Small intestine (tissue), 7 donors: ENCODE data around the gene ASB6. TPM values are rescaled to one million over a fixed set of nuclear protein-coding genes. Genes with fewer than 3 reads are reported as not detected.
"Not testable (repeated sequence)": the region's sequence is repeated elsewhere in the genome, so short reads cannot be mapped to it uniquely, and the experiment has no call there.

Experiments used
- DNase-seq, 2 donors: peaks; one replicate each; pipeline versions ENCODE4 v3.0.0 to v3.0.0-alpha.2; 2013
- FAIRE-seq: peaks from 2 replicates; lab custom pipeline; 2012; peaks lifted over from hg19 to GRCh38; lab: Jason Lieb, UNC
- H3K27ac ChIP-seq, 3 donors: one replicate each; pipeline ENCODE4 v1.5.1; 2013; ENCODE audit warnings: low read length in 2 of 3, mild to moderate bottlenecking in 2 of 3, control low read depth in 1 of 3, inconsistent platforms in 1 of 3, low read depth in 1 of 3, moderate library complexity in 1 of 3
- H3K27me3 ChIP-seq, 3 donors: one replicate each; pipeline ENCODE4 v1.6.1; 2013; ENCODE audit warnings: low read length in 3 of 3, inconsistent platforms in 1 of 3; ENCODE audit not compliant: control insufficient read depth in 3 of 3, insufficient read depth in 3 of 3
- H3K36me3 ChIP-seq, 3 donors: one replicate each; pipeline ENCODE4 v1.6.1; 2013; ENCODE audit warnings: low read length in 3 of 3, inconsistent platforms in 1 of 3, low read depth in 1 of 3, mild to moderate bottlenecking in 1 of 3, moderate library complexity in 1 of 3; ENCODE audit not compliant: control insufficient read depth in 3 of 3, insufficient read depth in 2 of 3
- H3K4me1 ChIP-seq, 3 donors: one replicate each; pipeline ENCODE4 v1.6.1; 2013; ENCODE audit warnings: low read length in 2 of 3, inconsistent platforms in 1 of 3, low read depth in 1 of 3, mild to moderate bottlenecking in 1 of 3, moderate library complexity in 1 of 3; ENCODE audit not compliant: control insufficient read depth in 3 of 3, insufficient read depth in 2 of 3
- H3K4me3 ChIP-seq, 3 donors: one replicate each; pipeline ENCODE4 v1.5.1; 2013; ENCODE audit warnings: low read length in 3 of 3, control low read depth in 1 of 3, inconsistent platforms in 1 of 3, low read depth in 1 of 3, mild to moderate bottlenecking in 1 of 3, moderate library complexity in 1 of 3
- H3K9me3 ChIP-seq, 2 donors: one replicate each; pipeline ENCODE4 v1.6.1; 2013; ENCODE audit warnings: low read depth in 1 of 2, low read length in 1 of 2; ENCODE audit not compliant: control insufficient read depth in 2 of 2, insufficient read depth in 1 of 2
- WGBS, 3 donors: extraction: QIAGEN DNeasy Blood & Tissue Kit; methylation state at CpG; one replicate each; pipeline ENCODE4 v1.1.7; 2013; 5-methylcytosine and 5-hydroxymethylcytosine counted together
- polyA plus RNA-seq, 4 donors: library from polyadenylated mRNA; stranded (reverse) in 3 of 4; unstranded in 1 of 4; fragments of 200-250 nt in 3 of 4; fragments of 120-200 nt in 1 of 4; gene quantifications; one replicate each; pipeline versions ENCODE4 v1.2.1 to v1.2.3, GENCODE V29; 2013
- donor health status: healthy with polysubstance abuse.
- donor health status: control.
- donor health status: control.
- donor health status: Bipolar disorder and iron deficiency.
- donor health status: healthy.

ASB6 gene
- polyA plus RNA-seq, 4 donors, result 11.9 to 14.9 (median 13.8) TPM

DNA sequence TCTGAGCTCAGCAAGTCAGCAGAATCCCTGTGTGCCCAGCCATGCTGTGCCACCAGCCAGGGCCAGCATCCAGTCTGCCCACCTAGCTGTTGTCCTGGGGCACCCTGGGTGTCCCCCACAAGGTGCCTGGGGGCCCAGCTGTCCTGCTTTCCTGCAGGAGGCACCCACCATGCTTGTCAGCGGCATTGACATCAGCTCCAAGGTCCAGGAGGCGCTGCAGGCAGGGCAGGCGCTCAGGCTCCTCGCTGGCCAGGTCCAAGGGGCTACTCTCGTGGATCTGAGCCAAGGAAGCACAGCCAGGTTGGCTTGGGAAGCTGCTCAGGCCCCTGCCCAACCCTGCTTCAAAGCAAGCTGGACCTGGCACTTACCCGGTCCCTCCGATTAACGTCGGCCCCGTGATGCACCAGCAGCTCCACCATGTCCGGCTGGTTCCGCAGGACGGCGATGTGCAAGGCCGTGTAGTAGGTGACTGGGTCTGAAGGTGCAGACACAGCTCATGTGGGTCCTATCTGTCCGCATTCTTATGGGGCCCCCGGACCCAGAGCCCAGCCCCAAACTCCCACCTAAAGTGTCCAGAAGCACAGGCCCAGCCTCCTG, 2.8 kb downstream of the ASB6 start:
- Histone ChIP-seq H3K4me1 (peaks cover 2 to 18% (median 4%) of the 10 kb centered on the region in 3 donors), H3K27me3 (no peaks in the 10 kb centered on the region), H3K4me3 (no peak overlapping the region), H3K36me3 (peaks cover 14 to 57% (median 16%) of the 10 kb centered on the region in 3 donors), H3K27ac (no peak overlapping the region), H3K9me3 (no peaks in the 10 kb centered on the region)
- WGBS, 3 donors, result 92 to 94% (median 92%) methylated on average over 17 of the region's 17 CpGs
- FAIRE-seq (no peak), DNase-seq (no peak)

DNA sequence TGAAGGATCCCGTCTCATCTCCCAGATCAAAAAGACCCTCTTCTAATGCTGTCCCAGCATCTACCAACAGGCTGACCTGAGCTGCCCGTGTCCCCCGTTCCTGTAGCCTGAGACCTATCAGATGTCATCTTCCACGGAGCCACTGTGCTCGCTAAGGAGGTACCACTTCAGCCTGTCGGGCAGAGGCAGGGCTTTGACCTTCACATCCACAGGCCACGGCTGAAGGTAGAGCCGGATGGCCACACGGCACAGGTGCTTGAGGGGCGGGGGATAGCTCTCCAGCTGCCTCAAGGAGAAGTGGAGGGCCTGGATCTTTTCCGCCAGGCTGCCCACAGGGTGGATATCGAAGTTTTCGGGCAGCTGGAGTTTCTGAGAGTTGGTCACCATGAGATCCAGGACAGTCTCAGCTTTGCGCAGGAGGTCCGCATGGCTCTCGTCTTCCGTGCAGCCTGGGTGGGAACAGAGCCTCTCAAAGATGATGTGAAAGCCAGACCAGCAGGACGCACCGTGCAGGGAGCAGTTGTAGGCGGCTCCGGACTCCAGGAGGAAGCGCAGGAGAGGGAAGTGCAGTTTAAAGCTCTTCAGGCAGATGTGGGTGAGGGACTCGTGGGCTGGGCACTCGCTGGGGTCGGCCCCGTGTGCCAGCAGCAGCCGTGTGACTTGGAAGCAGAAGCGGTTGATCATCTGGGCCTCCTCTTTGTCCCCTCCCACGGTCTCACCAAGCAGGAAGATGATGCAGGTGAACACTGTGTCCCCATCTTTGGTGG, 4.1 kb downstream of the ASB6 start:
- Histone ChIP-seq H3K36me3 (peaks cover 20 to 70% (median 23%) of the 10 kb centered on the region in 3 donors), H3K27me3 (no peaks in the 10 kb centered on the region), H3K9me3 (no peaks in the 10 kb centered on the region), H3K27ac (no peak overlapping the region), H3K4me3 (no peak overlapping the region), H3K4me1 (peaks cover 2 to 18% (median 4%) of the 10 kb centered on the region in 3 donors)
- WGBS, 3 donors, result 80 to 83% (median 81%) methylated on average over 29 of the region's 29 CpGs
- FAIRE-seq (no peak), DNase-seq (no peak)

DNA sequence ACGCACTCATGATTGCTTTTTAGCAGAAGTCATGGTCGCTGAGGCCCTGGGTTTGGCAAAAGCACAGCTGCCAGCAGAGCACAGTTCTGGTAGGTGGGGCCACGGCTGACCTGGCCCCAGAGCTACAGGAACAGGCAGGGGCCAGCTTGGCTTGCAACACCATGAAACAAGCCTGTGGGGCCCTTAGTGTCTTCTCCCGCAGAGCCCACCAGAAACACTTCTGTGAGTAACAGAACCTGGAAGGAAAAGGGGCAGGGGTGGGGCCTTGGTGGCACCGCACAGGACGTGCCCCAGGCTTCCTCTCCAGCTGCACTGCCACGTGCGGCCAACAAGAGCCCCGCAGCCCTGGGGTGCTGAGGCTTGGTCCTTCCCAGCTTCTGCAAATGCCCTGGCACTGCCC, 4.8 kb downstream of the ASB6 start:
- DNase-seq (no peak), FAIRE-seq (no peak)
- no peaks in the 10 kb centered on the region for H3K9me3 ChIP-seq
- H3K36me3 ChIP-seq, result peaks cover 23 to 77% (median 24%) of the 10 kb centered on the region in 3 donors
- H3K27me3 ChIP-seq, result no peaks in the 10 kb centered on the region
- peaks cover 2 to 13% (median 4%) of the 10 kb centered on the region in 3 donors for H3K4me1 ChIP-seq
- no peak overlapping the region for H3K27ac ChIP-seq
- WGBS, 3 donors, result 59 to 72% (median 67%) methylated on average over 9 of the region's 9 CpGs
- H3K4me3 ChIP-seq, result no peak overlapping the region

DNA sequence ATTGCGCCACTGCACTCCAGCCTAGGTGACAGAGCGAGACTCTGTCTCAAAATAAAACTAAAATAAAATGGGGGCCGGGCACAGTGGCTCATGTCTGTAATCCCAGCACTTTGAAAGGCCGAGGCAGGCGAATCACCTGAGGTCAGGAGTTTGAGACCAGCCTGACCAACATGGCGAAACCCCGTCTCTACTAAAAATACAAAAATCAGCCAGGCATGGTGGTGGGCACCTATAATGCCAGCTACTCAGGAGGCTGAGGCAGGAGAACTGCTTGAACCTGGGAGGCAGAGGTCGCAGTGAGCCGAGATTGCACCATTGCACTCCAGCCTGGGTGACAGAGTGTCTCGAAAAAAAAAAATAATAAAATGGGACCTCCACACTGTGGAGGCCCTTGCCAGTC, 5.6 kb downstream of the ASB6 start:
- H3K27ac ChIP-seq, FAIRE-seq, H3K9me3 ChIP-seq, H3K27me3 ChIP-seq, H3K4me3 ChIP-seq, DNase-seq: not testable (repeated sequence)
- Histone ChIP-seq H3K4me1 (peaks cover 2 to 13% (median 4%) of the 10 kb centered on the region in 3 donors), H3K36me3 (peaks cover 23 to 85% (median 24%) of the 10 kb centered on the region in 3 donors)
- WGBS, 3 donors, result 75 to 89% (median 86%) methylated on average over 9 to 10 of the region's 10 CpGs

DNA sequence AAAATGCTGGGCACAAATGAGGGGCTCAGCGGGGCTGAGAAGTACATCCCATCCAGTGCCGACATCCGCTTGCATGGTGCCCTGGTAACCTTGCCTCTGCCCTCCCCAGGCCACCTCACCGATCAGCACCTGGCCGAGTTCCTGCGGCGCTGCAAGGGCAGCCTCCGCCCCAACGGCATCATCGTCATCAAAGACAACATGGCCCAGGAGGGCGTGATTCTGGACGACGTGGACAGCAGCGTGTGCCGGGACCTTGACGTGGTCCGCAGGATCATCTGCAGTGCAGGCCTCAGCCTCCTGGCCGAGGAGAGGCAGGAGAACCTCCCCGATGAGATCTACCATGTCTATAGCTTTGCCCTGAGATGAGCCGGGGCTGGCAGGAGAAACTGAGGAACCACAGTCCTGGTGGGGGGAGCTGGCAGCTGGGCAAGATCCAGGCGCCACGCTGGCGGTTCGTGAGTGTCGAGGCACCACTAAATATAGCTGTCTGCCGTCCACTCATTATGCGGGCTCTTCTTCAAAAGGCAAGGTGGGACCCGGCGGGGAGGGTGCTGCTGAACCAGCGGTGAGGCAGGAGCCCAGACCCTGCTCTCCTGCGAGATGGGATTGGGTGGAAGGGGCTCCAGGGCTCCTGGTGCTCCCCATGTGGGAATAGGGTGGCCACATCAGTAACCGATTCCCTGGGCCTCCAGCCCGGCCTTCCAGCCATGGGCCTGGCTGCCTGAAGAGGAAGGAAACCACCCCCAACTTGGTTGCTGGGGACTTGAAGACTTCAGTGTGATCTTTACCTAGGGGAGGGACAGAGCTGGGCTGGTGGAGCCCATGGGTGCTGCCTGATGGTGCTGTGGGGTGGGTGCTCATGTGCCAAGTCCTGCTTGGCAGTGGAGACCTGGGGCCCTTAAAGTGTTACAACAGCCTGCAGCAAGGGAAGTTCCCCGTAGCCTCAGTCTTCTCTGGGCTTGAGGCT, 6.6 kb downstream of the ASB6 start:
- FAIRE-seq (no peak), DNase-seq (no peak)
- H3K27me3 ChIP-seq, result no peaks in the 10 kb centered on the region
- no peak overlapping the region for H3K27ac ChIP-seq
- peaks cover 23 to 94% (median 24%) of the 10 kb centered on the region in 3 donors for H3K36me3 ChIP-seq
- WGBS, 3 donors, result 90 to 94% (median 92%) methylated on average over 34 of the region's 34 CpGs
- peaks cover 0 to 4% (median 0%) of the 10 kb centered on the region in 3 donors for H3K4me1 ChIP-seq
- H3K4me3 ChIP-seq, result no peak overlapping the region
- no peaks in the 10 kb centered on the region for H3K9me3 ChIP-seq

DNA sequence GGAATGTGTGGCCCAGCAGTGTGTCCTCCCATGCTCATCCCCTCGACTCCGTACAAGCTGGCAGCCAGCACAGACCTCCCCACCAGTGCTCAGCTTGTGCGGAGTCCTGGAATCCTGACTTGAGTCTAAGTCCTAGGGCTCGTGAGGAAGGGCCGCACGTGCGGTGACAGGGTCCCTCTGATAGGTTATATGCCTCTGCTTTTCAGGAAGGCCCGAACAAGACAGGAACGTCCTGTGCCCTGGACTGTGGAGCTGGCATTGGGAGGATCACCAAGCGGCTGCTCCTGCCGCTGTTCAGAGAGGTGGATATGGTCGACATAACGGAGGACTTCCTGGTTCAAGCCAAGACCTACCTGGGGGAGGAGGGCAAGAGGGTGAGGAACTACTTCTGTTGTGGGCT, 8.1 kb downstream of the ASB6 start:
- H3K4me3 ChIP-seq, result no peak overlapping the region
- FAIRE-seq (no peak), DNase-seq (no peak)
- H3K9me3 ChIP-seq, result no peaks in the 10 kb centered on the region
- no peaks in the 10 kb centered on the region for H3K4me1 ChIP-seq
- no peaks in the 10 kb centered on the region for H3K27me3 ChIP-seq
- no peak overlapping the region for H3K27ac ChIP-seq
- 79 to 87% (median 83%) methylated on average over 12 to 13 of the region's 13 CpGs for whole genome bisulfite sequencing, 3 donors
- peaks cover 19 to 100% (median 24%) of the 10 kb centered on the region in 3 donors for H3K36me3 ChIP-seq

DNA sequence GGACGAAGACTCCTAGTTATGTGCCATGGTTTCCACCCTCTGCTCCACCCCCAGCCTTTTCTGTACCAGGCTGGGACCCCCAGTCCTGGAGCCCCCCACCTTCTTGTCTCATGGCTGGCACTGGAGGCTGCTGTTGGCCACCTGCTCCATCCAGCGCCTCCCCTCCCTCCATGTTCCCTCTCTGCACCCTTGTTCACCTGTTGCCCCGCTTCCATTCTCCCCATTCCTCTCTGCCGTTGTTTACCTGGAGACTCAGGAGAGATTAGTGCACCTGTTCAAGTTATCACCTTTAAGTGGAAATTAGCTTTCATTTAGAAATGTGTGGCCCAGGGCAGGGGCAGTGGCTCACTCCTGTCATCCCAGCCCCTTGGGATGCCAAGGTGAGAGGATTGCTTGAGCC, 8.7 kb downstream of the ASB6 start:
- peaks cover 18 to 99% (median 24%) of the 10 kb centered on the region in 3 donors for H3K36me3 ChIP-seq

DNA sequence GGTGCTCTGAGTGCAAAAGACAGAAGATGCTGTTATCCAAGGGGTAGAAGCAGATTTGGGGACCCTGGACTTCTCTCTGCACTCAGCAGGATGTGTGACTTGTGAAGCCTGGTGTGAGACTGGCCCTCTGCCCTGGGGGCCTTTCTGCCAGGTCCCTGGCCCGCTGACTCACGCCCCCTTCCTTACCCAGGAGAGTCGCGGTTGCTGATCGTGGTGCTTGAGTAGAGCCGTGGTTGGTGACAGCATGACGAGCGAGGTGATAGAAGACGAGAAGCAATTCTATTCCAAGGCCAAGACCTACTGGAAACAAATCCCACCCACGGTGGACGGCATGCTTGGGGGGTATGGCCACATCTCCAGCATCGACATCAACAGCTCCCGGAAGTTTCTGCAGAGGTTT, 9.5 kb downstream of the ASB6 start:
- Histone ChIP-seq H3K27me3 (no peaks in the 10 kb centered on the region), H3K4me3 (no peak overlapping the region), H3K27ac (no peak overlapping the region), H3K4me1 (peaks cover 4 to 12% (median 4%) of the 10 kb centered on the region in 3 donors), H3K36me3 (peaks cover 18 to 99% (median 21%) of the 10 kb centered on the region in 3 donors), H3K9me3 (no peaks in the 10 kb centered on the region)
- no peak for DNase-seq
- WGBS, 3 donors, result 79 to 87% (median 86%) methylated on average over 13 of the region's 13 CpGs
- no peak for FAIRE-seq

More for the DNA sequence above, 8.7 kb downstream of the ASB6 start:
- 89 to 95% (median 94%) methylated on average over 4 of the region's 4 CpGs for WGBS, 3 donors
- FAIRE-seq (no peak), DNase-seq (no peak)
- no peaks in the 10 kb centered on the region for H3K9me3 ChIP-seq
- no peaks in the 10 kb centered on the region for H3K27me3 ChIP-seq
- H3K4me1 ChIP-seq, result peaks cover 0 to 5% (median 3%) of the 10 kb centered on the region in 3 donors
- no peak overlapping the region for H3K27ac ChIP-seq
- no peak overlapping the region for H3K4me3 ChIP-seq
